AG04449 (cell line): Measurements from ENCODE around the gene CALM1.
A peak's percentile ranks its signal among the peaks of the same experiment; 100 is the strongest.

Experiments used
- CTCF ChIA-PET: fragments of 350-600 bp; formaldehyde crosslinking; extraction: SDS; loops from one replicate; lab custom pipeline; 2021; ENCODE audit warnings: antibody characterized with exemption; lab: Yijun Ruan, JAX
- POLR2A ChIA-PET: fragments of 400-600, 350-600 bp; formaldehyde crosslinking; extraction: SDS; loops from one replicate; lab custom pipeline; 2020; ENCODE audit warnings: antibody characterized with exemption, inconsistent platforms; lab: Yijun Ruan, JAX
- DNase-seq: peaks from one replicate; pipeline ENCODE4 v3.0.0-alpha.2; 2010; ENCODE audit warnings: low read depth, low spot score
- H3K4me3 ChIP-seq: 2 replicates; pipeline ENCODE4 v1.5.1; 2011; ENCODE audit warnings: low read depth, mild to moderate bottlenecking, control low read depth, low read length
- CTCF ChIP-seq: IDR thresholded peaks from one replicate; pipeline ENCODE4 v1.5.1; 2011; ENCODE audit warnings: mild to moderate bottlenecking, moderate library complexity, low read length, control low read depth, inconsistent platforms; ENCODE audit not compliant: insufficient read depth; ENCODE audit errors: missing control alignments

The CALM1 gene

GRCh38 chr14:90382491-90383125, 14.2 kb upstream of the CALM1 start:
- ChIA-PET POLR2A (interaction anchor here (0.6 to 2.4 kb wide), 7 partner anchors 9 to 300 kb away, joined by 3 to 19 read pairs (median 4); partner anchors contain the start of gene CALM1), CTCF (interaction anchor here (0.8 to 2.5 kb wide), 9 partner anchors 9 to 376 kb away, joined by 3 to 13 read pairs (median 3); partner anchors contain the start of gene CALM1)
- peak overlapping the region; percentile 71 for H3K4me3 ChIP-seq
- TF ChIP-seq CTCF: no peak
- no peak for DNase-seq

GRCh38 chr14:90383126-90383730, 13.6 kb upstream of the CALM1 start:
- CTCF ChIA-PET: interaction anchor here (0.9 to 4.7 kb wide), 11 partner anchors 9 to 375 kb away, joined by 3 to 32 read pairs (median 4); partner anchors contain the start of gene CALM1
- peak overlapping the region; percentile 71 for H3K4me3 ChIP-seq
- peak; percentile 17 for TF ChIP-seq CTCF
- DNase-seq: peak; percentile 99
- POLR2A ChIA-PET: interaction anchor here (0.9 to 2.4 kb wide), 5 partner anchors 13 to 102 kb away, joined by 3 to 19 read pairs (median 5); partner anchors contain the start of gene CALM1

GRCh38 chr14:90383731-90384542, 12.9 kb upstream of the CALM1 start:
- no peak for DNase-seq
- CTCF ChIA-PET: interaction anchor here (1.2 to 4.7 kb wide), 5 partner anchors 10 to 375 kb away, joined by 3 to 32 read pairs (median 4); partner anchors contain the start of gene CALM1
- no peak for TF ChIP-seq CTCF
- H3K4me3 ChIP-seq: peak overlapping the region; percentile 54
- POLR2A ChIA-PET: interaction anchor here (0.7 to 1.9 kb wide), 4 partner anchors 12 to 103 kb away, joined by 3 to 18 read pairs (median 3); partner anchors contain the start of gene CALM1

GRCh38 chr14:90384543-90384911, 12.3 kb upstream of the CALM1 start:
- no peak for DNase-seq
- H3K4me3 ChIP-seq: no peak overlapping the region
- TF ChIP-seq CTCF: no peak
- POLR2A ChIA-PET: interaction anchor here (0.7 to 1.9 kb wide), 3 partner anchors 12 to 66 kb away, joined by 3 to 18 read pairs (median 3); partner anchors contain the start of gene CALM1
- CTCF ChIA-PET: interaction anchor here (1.2 to 4.7 kb wide), 5 partner anchors 9 to 374 kb away, joined by 3 to 32 read pairs (median 4); partner anchors contain the start of gene CALM1

GRCh38 chr14:90386321-90386720, 10.5 kb upstream of the CALM1 start:
- ChIA-PET CTCF (interaction anchor here (0.8 to 4.7 kb wide), 2 partner anchors 11 to 14 kb away, joined by 5 to 32 read pairs; partner anchors contain the start of gene CALM1), POLR2A (no interaction called here)
- no peak for TF ChIP-seq CTCF
- H3K4me3 ChIP-seq: no peak overlapping the region
- DNase-seq: no peak
